Measurements from ENCODE around the gene NDOR1.

The NDOR1 gene

DNA sequence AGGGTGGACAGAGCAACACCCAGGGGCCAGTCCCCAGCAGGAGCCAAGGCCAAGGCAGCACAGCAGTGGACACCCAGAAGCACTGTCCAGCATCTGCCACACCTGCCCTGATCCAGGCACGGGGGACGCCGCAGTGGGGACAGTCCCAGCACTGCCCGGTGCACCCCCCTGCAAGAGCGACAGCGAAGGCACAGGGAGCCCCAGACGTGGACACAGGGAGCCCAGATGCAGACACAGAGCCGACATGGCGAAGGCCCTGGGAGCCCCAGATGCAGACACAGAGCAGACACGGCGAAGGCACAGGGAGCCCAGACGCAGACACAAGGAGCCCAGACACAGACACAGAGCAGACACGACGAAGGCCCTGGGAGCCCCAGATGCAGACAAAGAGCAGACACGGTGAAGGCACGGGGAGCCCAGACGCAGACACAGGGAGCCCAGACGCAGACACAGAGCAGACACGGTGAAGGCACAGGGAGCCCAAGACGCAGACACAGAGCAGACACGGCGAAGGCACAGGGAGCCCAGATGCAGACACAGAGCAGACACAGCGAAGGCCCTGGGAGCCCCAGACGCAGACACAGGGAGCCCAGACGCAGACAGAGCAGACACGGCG is 21.4 kb upstream of the NDOR1 start:
- DNase-seq, result no peak

DNA sequence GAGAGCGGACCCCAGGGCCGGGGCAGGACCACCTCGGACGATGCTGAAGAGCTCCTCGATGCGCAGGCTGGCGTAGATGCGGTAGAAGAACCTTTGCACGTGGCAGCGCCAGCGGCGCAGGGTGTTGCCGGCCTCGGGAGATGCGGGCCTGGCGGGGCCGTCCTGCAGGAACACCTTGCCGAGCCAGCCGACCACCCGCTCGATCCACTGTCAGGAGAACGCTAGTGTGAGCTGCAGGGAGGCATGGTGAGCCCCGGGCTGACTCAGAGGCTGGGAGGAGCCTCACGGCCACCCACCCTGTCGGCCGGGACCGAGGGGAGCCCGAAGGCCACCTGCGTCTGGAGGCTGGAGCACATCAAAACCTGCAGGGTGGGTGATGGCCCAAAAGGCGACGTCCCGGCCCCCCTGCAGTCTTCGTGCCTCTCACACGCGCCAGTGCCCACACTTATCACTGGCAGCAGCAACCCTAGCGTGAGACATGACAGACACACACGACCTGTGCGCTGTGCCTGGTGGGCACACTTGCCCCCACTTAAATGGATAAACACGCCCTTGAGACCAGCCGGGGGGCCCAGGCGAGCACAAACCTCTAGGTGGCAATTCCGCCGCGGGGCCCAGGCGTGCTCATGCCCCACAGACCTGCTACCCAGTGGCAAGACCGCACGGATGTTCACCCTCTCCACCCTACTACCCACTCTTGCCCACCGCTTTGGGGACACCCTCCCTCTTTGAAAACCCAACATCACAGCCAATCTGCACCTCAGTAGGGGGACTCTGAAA is 20.4 kb upstream of the NDOR1 start:
- DNase-seq, result no peak

GRCh38 chr9:137185921-137186320 is 19.6 kb upstream of the NDOR1 start:
- DNase-seq, result no peak

GRCh38 chr9:137186385-137186784 is 19.1 kb upstream of the NDOR1 start:
- no peak for DNase-seq

GRCh38 chr9:137187386-137187785 is 18.1 kb upstream of the NDOR1 start:
- no peak for DNase-seq

- DNase-seq, result no peak
Measured at GRCh38 chr9:137188086-137188489, 17.4 kb upstream of the NDOR1 start.

- peak; percentile 88 for DNase-seq
Measured at GRCh38 chr9:137188490-137189296, 16.8 kb upstream of the NDOR1 start, which contains the start of the genes ANAPC2 and SSNA1. Gene ANAPC2 (minus strand): TSS chr9:137188560. CDS start chr9:137188532, 28 bp downstream. Gene SSNA1 (plus strand): TSS chr9:137188676. CDS start chr9:137188727, 51 bp downstream.

DNA sequence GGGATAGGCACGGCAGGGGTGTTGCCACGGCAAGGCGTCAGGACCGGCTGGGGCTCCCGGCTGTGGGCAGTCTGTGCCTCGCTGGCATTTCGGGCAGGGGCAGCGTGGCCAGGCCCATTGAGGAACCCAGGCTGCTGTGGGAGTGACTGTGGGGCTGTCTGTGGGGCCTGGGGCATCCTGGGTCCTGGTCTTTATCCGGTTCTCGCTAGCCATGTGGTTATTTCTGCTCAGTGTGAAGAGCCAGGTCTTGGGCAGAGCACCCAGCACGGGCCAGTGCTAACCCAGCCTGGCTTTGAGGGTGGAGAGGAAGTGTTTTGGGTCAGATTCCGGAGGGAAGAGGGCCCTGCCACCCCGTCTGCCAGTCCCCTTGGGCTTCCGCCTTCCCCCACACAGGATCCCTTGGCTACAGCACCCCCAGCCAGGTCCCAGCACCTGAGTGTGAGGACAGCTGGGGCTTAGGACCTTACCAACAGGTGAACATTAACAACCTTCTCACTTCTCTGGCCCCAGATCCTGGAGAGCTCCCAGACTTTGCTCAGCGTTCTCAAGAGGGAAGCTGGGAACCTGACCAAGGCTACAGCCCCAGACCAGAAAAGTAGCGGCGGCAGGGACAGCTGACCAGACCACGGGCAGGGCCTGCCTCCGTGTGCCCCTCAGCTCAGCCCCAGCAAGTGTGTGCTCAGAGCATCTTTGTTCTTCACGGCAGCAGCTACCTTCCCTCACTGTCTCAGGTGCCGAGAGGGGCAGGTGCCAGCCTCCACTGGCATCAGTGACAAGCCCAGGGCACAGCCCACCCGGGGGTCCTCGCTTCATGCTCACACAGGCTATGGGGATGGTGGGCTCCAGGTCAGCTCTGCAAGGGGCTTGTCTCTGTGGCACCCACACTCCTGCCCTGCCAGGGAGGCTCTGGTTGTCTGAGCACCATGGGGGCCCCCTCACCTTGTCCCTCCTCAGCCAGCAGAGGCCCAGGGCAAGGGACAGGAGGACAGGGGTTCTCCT is 15.9 kb upstream of the NDOR1 start:
- no peak for DNase-seq

DNA sequence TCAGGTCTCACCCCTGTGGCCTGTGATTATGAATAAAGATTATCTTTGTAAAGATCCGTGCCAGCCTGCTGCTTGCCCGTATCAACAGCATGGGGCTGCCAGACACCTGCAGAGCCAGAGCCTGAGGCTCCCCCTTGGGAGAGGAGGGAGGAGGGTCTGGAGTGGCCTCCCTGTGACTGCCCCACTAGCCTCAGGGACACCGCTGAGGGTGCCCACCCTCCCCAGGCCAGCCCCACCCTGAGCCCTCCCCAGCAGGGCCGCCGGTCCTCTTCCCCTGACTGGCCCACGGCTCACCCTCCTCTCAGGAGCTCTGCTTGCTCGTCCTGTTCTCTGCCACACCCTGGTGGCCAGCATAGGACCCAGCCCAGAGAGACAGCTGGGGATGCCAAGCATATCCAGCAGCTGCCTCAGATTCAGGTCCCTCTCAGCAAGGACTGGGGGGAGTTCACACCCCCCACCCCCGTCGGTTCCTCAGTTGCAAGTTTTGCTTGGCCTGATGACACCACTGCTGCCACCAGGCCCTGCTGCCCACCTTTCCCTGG is 15.1 kb upstream of the NDOR1 start:
- DNase-seq, result no peak

DNA sequence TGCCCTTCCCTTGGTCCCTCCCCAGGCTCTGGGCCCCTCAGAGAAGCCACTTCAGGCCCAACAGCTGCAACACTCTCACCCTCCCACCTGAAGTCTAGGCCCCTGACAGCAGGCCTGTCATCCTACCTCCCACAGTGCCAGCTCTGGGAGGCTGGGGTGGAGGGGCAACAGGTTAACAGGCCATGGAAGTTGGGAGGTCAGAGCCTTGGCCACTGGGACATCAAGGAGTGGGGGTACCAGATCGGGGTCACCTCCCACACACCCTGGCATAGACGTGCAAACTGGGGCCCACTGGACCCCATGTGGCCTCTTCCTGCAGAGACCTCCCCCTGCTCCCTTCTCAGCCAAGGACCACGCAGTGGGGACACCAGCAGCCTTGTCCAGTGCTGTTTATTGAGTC is 14.3 kb upstream of the NDOR1 start:
- DNase-seq, result no peak

GRCh38 chr9:137191691-137192447 is 13.6 kb upstream of the NDOR1 start:
- DNase-seq, result no peak

DNA sequence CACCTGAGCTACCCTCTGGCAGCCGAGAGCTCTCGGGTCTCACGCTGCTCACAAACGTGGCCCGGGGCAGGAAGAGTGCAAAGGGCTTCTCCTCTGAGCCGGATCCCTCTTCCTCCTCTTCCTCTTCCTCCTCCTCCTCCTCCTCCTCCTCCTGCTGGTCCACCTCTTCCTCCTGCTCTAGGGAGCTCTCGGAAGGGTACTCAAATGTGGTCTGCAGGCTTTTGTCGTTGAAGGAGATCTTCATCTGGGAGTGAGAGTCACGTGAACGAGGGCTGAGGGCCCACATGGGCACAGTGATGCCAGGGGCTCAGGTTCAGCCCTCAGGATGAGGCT is 13.1 kb upstream of the NDOR1 start:
- no peak for DNase-seq

- no peak for DNase-seq
Measured at GRCh38 chr9:137192859-137193258, 12.6 kb upstream of the NDOR1 start.

DNA sequence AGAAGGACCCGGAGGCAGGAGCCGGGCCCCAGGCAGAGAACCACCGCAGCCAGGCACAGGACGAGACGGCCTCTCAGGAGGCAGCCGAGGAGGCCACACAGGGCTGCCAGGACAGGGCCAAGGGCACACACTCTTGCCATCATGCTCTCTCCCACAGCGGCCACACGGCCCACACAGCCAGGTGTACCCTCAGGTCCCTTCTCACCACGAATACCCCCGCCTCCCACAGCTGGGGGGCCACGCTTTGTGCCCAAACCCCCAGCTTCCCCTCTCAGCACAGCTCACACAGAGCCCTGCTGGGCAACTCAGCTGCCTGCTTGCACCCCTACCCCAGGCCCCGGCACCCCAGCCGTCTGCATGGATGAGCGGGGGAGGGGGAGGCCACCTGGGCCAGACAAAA is 11.7 kb upstream of the NDOR1 start:
- no peak for DNase-seq

DNA sequence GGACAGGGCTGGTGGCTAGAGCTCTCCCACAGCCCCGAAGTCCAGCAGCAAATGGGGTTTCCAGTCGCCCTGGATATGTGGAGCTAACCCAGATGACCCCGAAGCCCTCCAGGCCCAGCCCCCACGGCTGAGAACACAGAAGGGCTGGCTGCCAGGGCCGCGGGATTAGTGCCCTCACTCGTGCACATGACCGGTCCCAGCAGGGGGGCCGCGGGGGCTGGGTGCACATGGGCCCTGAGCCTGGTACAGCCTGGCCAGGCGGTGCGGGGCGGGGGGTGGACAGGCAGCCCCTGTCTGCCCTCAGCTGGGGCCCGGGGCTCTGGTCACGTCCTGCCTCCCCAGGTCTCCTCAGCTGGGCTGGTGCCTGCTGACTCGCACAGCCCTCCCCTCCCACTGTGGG is 11.1 kb upstream of the NDOR1 start:
- no peak for DNase-seq

- peak; percentile 86 for DNase-seq
Measured at GRCh38 chr9:137194909-137195308, 10.6 kb upstream of the NDOR1 start.

- peak; percentile 95 for DNase-seq
Measured at GRCh38 chr9:137195525-137196220, 9.8 kb upstream of the NDOR1 start.

- no peak for DNase-seq
Measured at GRCh38 chr9:137198051-137198901, 7.2 kb upstream of the NDOR1 start.

DNA sequence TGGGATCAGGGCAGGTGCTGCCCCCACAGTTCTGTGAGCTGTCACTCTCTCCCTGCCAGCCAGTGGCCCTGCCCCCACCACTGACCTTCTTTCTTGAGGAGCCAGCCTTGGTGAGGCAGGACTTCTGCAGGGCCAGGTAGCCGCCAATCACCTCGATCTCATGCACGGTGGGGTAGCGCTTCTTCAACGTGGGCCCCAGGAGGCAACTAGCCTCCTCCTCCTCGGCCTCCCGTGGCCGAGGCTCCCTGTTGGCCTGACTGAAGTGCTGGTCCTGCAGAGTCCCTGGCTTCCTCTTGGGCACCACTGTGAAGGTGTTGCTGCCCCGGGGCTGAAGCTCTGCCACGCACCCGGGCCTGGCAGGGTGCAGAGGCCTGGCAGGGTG is 6.6 kb upstream of the NDOR1 start:
- no peak for DNase-seq

Data from NCI-H510A (cell line).